GM10248 (cell line): ENCODE results near the gene MAP3K3.

Source experiments
- CTCF ChIA-PET: fragments of 300-600 bp; sonication (Branson Sonifier 250); formaldehyde crosslinking; extraction: SDS; loops from one replicate; lab custom pipeline; 2021; ENCODE audit warnings: antibody characterized with exemption; lab: Yijun Ruan, JAX
- POLR2A ChIA-PET: fragments of 350-650 bp; sonication (Branson Sonifier 250); formaldehyde crosslinking; extraction: SDS; loops from one replicate; lab custom pipeline; 2020; ENCODE audit warnings: antibody characterized with exemption; lab: Yijun Ruan, JAX
- DNase-seq: peaks from one replicate; pipeline ENCODE4 v3.0.0; 2012; ENCODE audit errors: extremely low spot score
- TF ChIP-seq, protein P1 (sequence below): IDR thresholded peaks from 2 replicates; pipeline ENCODE4 v1.5.1; 2012; ENCODE audit warnings: mild to moderate bottlenecking, low read depth; ENCODE audit errors: extremely low read depth, missing control alignments, control extremely low read depth

Gene MAP3K3

DNA sequence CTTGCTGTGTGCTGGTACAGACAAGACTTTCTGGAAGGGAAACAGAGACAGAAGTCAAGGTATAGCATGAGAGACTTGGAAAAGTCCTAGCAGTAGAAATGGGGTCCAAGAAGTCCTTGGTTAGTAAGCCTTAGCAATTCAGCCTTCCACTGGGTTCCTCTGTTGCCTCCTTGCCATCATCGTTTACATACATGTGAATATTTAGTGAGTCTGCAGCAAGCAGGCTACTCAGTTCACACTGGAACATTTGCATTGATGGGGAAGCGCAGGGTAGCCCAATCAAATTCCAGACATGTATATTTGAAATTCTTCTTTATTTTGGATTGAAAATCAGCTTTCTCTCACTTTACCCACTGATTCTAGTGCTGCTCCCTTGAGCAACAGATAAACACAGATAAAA lies 50.6 kb downstream of the MAP3K3 start:
- TF ChIP-seq, protein P1, sequence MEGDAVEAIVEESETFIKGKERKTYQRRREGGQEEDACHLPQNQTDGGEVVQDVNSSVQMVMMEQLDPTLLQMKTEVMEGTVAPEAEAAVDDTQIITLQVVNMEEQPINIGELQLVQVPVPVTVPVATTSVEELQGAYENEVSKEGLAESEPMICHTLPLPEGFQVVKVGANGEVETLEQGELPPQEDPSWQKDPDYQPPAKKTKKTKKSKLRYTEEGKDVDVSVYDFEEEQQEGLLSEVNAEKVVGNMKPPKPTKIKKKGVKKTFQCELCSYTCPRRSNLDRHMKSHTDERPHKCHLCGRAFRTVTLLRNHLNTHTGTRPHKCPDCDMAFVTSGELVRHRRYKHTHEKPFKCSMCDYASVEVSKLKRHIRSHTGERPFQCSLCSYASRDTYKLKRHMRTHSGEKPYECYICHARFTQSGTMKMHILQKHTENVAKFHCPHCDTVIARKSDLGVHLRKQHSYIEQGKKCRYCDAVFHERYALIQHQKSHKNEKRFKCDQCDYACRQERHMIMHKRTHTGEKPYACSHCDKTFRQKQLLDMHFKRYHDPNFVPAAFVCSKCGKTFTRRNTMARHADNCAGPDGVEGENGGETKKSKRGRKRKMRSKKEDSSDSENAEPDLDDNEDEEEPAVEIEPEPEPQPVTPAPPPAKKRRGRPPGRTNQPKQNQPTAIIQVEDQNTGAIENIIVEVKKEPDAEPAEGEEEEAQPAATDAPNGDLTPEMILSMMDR: no peak
- CTCF ChIA-PET: no interaction called here
- POLR2A ChIA-PET: no interaction called here
- no peak for DNase-seq

DNA sequence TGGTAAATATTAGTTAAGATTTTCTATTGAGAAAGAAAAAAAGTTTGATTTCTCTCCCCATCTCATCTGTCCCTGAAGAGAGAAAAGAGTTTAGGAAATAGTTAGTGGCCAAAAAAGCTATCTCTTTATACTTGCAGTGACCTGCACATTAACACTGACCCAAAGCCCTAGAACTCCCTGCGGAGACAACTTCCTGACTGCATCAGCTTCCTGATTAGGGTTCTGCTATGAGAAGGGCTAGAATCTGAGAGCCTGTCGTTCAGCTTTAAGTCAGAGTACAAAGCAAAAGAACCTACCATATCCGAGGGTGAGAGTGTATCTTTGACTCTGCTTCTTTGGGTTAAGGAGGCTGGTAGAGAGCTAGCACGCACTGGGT lies 53.0 kb downstream of the MAP3K3 start:
- TF ChIP-seq, protein P1: no peak
- ChIA-PET POLR2A (no interaction called here), CTCF (interaction anchor here (0.6 to 4.3 kb wide), 7 partner anchors 9 to 173 kb away, joined by 3 to 21 read pairs (median 6); no protein-coding TSS in a partner anchor)
- no peak for DNase-seq

DNA sequence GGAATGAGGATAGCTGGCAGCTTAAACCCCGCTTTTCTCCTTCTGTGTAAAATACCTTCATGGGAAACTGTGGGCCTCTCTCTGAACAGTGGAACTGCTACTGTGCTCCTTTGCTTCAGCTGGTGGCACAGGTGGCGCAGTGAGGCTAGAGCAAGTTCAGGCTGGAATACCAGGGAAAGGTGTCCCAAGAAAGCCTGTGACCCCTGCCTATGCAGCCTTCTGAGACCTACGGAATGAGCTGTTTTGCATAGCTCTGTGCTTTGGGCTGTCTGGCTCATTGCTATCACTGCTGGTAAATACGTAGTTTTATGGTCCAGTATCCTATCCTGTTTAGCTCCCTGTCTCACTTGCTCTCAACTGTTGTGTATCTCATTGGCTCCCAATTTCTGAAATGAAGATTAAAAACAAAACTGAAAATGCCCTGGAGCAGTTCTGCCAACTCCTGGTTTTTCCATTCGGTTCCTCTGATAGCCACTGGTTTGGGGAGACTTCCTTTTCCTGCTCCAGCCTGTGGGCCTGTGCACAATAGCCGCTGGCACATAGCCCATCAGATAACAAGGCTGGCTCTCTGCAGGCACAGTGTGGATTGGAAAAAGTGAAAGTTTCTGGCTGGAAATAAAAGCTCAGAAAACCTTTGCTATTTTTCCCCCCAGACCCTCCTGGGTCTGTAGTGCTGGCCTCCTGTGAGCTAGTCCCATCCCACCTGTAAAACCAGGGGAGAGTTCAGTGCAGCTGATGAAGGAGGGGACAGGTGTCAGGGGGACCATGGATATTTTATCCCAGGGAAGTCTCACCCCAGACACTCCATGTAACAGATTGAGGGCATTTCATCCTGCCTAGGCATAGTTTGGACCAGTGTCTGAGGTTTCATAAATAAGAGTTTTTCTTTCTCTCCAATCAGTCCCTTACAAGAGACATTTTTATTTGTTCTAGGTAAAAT lies 53.7 kb downstream of the MAP3K3 start:
- TF ChIP-seq, protein P1: no peak
- POLR2A ChIA-PET: no interaction called here
- CTCF ChIA-PET: interaction anchor here (0.6 to 4.3 kb wide), 9 partner anchors 9 to 250 kb away, joined by 3 to 21 read pairs (median 5); no protein-coding TSS in a partner anchor
- DNase-seq: no peak

DNA sequence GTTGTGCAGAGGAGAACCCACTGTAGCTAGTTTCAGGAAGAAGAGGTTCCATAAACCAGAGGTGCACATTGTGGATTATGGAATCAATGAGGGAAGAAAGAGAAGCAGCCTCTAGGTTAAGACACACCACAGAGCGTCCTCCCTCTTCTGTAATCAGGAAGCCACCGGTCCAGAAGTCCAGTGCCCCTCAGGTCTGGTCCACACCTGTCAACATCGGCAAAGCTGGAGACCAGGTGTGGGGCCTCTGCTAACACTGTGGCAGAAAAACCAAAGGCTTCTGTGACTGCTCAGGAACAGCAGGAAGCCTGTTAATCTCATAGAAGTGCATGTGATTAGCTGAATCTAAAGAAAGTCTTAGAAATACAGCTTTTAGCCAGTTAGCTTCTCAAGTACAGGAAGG lies 54.4 kb downstream of the MAP3K3 start:
- DNase-seq: no peak
- CTCF ChIA-PET: interaction anchor here (0.7 to 4.3 kb wide), 7 partner anchors 10 to 251 kb away, joined by 3 to 21 read pairs (median 4); no protein-coding TSS in a partner anchor
- POLR2A ChIA-PET: no interaction called here
- TF ChIP-seq, protein P1: no peak

- TF ChIP-seq, protein P1: no peak
- ChIA-PET CTCF (interaction anchor here (1.2 to 1.8 kb wide), 5 partner anchors 9 to 19 kb away, joined by 3 to 8 read pairs (median 4); no protein-coding TSS in a partner anchor), POLR2A (no interaction called here)
- no peak for DNase-seq
These were observed 57.0 kb downstream of the MAP3K3 start for GRCh38 chr17:63679214-63679613.

GRCh38 chr17:63680700-63681099 lies 58.5 kb downstream of the MAP3K3 start:
- DNase-seq: no peak
- CTCF ChIA-PET: interaction anchor here (1.4 to 1.8 kb wide), 3 partner anchors 8 to 18 kb away, joined by 3 to 8 read pairs (median 3); no protein-coding TSS in a partner anchor
- TF ChIP-seq, protein P1: no peak
- POLR2A ChIA-PET: no interaction called here
